HG03139 (cell line): ENCODE measurements around the gene FTL.
A peak's percentile ranks its signal among the peaks of the same experiment; 100 is the strongest.

Source experiments
- ATAC-seq: cut with Tn5 transposase; IDR thresholded peaks from one replicate; pipeline ENCODE4 v1.9.1; 2021; ENCODE audit not compliant: unreplicated experiment

The FTL gene

GRCh38 chr19:48990400-48990799 lies 25.3 kb downstream of the FTL start:
- ATAC-seq: no peak

GRCh38 chr19:48991011-48991609 lies 26.0 kb downstream of the FTL start:
- ATAC-seq: no peak

- no peak for ATAC-seq
Observed at GRCh38 chr19:48991873-48992580, 26.9 kb downstream of the FTL start.

- ATAC-seq: no peak
Observed at GRCh38 chr19:48992581-48993174, 27.6 kb downstream of the FTL start.

GRCh38 chr19:48993175-48994034 lies 28.3 kb downstream of the FTL start, which contains the start of the genes GYS1 and RUVBL2:
GYS1 (minus strand) TSS chr19:48993309; CDS start chr19:48993112, 197 bp downstream.
RUVBL2 (plus strand) TSS chr19:48993887; CDS start chr19:48993912, 25 bp downstream.
- peak; percentile 87 for ATAC-seq

GRCh38 chr19:48994035-48994386 lies 28.9 kb downstream of the FTL start:
- no peak for ATAC-seq

- ATAC-seq: no peak
Observed at GRCh38 chr19:48997972-48998371, 32.9 kb downstream of the FTL start.

- no peak for ATAC-seq
Observed at GRCh38 chr19:48999481-49000325, 34.6 kb downstream of the FTL start.

- no peak for ATAC-seq
Observed at GRCh38 chr19:49004133-49004532, 39.0 kb downstream of the FTL start.

- ATAC-seq: no peak
Observed at GRCh38 chr19:49004964-49005614, 40.0 kb downstream of the FTL start.

- no peak for ATAC-seq
Observed at GRCh38 chr19:49006905-49007304, 41.8 kb downstream of the FTL start.

GRCh38 chr19:49009828-49010227 lies 44.7 kb downstream of the FTL start:
- ATAC-seq: no peak

- no peak for ATAC-seq
Observed at GRCh38 chr19:49010453-49010852, 45.3 kb downstream of the FTL start.

- no peak for ATAC-seq
Observed at GRCh38 chr19:49011194-49011593, 46.1 kb downstream of the FTL start.

GRCh38 chr19:49014123-49014869 lies 49.2 kb downstream of the FTL start:
- ATAC-seq: no peak

- no peak for ATAC-seq
Observed at GRCh38 chr19:49014870-49015255, 49.8 kb downstream of the FTL start.

- ATAC-seq: no peak
Observed at GRCh38 chr19:49016067-49016839, 51.1 kb downstream of the FTL start.
